K562 (cell line): ENCODE data around the gene DPP3. TPM values are rescaled to one million over a fixed set of nuclear protein-coding genes. Genes with fewer than 3 reads are reported as not detected.

Experiments
- BRD9 ChIP-seq: fragments of 450-650 bp; IDR thresholded peaks from 2 replicates; pipeline ENCODE4 v1.6.1; 2018; ENCODE audit warnings: low read depth; ENCODE audit not compliant: partially characterized antibody
- BRF2 ChIP-seq: IDR thresholded peaks from 3 replicates; pipeline ENCODE4 v1.6.1; 2011; ENCODE audit warnings: borderline replicate concordance, mild to moderate bottlenecking; ENCODE audit not compliant: insufficient read length, insufficient read depth
- CBFA2T3 ChIP-seq: fragments of 450-650 bp; IDR thresholded peaks from 2 replicates; pipeline ENCODE4 v1.6.1; 2017
- E2F4 ChIP-seq: sonication (generic); formaldehyde crosslinking; IDR thresholded peaks from 2 replicates; pipeline ENCODE4 v1.8.0; 2022; ENCODE audit warnings: mild to moderate bottlenecking, low read depth, missing genetic modification reagents
- KDM4B ChIP-seq, 2 experiments: fragments of 450-650 bp in 1 of 2; sonication (generic) in 1 of 2; IDR thresholded peaks; 2 replicates each; pipeline ENCODE4 v1.6.1; 2016 to 2017; ENCODE audit warnings: borderline replicate concordance in 2 of 2, antibody characterized with exemption in 1 of 2, low read depth in 1 of 2, mild to moderate bottlenecking in 1 of 2
- KDM5B ChIP-seq: fragments of 200-600 bp; sonication (generic); IDR thresholded peaks from 2 replicates; pipeline ENCODE4 v1.6.1; 2012; ENCODE audit warnings: low read depth, mild to moderate bottlenecking, moderate library complexity, low read length, control low read depth, inconsistent platforms; ENCODE audit not compliant: insufficient replicate concordance
- KHSRP ChIP-seq: fragments of 450-650 bp; IDR thresholded peaks from 2 replicates; pipeline ENCODE4 v1.6.1; 2017
- MYNN ChIP-seq, 2 experiments: sonication (generic); formaldehyde crosslinking in 1 of 2; IDR thresholded peaks; 2 replicates each; pipeline versions ENCODE4 v1.5.0 to v1.6.1; 2016 to 2020; ENCODE audit warnings: antibody characterized with exemption in 1 of 2, missing genetic modification reagents in 1 of 2
- NFIC ChIP-seq: fragments of 450-650 bp; IDR thresholded peaks from 2 replicates; pipeline ENCODE4 v1.6.1; 2017; ENCODE audit warnings: mild to moderate bottlenecking, inconsistent platforms
- NKRF ChIP-seq: fragments of 450-650 bp; IDR thresholded peaks from 2 replicates; pipeline ENCODE4 v1.6.1; 2016; ENCODE audit warnings: borderline replicate concordance
- RBM39 ChIP-seq: fragments of 200-400 bp; formaldehyde crosslinking; optimal IDR thresholded peaks from 2 replicates; pipeline ENCODE3; 2018; ENCODE audit warnings: low read depth, low read length
- RREB1 ChIP-seq: fragments of 250-450 bp; sonication (Bioruptor Pico); IDR thresholded peaks from 2 replicates; pipeline ENCODE4 v1.4.0; 2020
- ZBTB1 ChIP-seq: sonication (generic); formaldehyde crosslinking; IDR thresholded peaks from 2 replicates; pipeline ENCODE4 v1.8.1; 2023; ENCODE audit warnings: missing genetic modification reagents, low read depth, mild to moderate bottlenecking, borderline replicate concordance
- ZEB2 ChIP-seq: fragments of 450-650 bp; IDR thresholded peaks from 2 replicates; pipeline ENCODE4 v1.6.1; 2016
- ZNF764 ChIP-seq: fragments of 250-450 bp; sonication (Bioruptor Pico); IDR thresholded peaks from 2 replicates; pipeline ENCODE4 v1.4.0; 2020; ENCODE audit warnings: low read depth, mild to moderate bottlenecking, moderate library complexity
- polyA plus RNA-seq, 8 experiments: library from polyadenylated mRNA; depleted of rRNA in 4 of 8; stranded (reverse) in 5 of 8; unstranded in 3 of 8; fragments of >200 nt; fragmentation: Nextera tagmentation in 2 of 8; fragmentation: Illumina TruSeq in 1 of 8; extraction: Ambion mirVana in 2 of 8; extraction: Trizol in 1 of 8; gene quantifications; 2 replicates each; pipeline versions ENCODE4 v1.2.1 to v1.2.3, GENCODE V29; 2011 to 2014; ENCODE audit warnings: inconsistent platforms in 1 of 8, missing spikeins in 1 of 8
- total RNA-seq, 7 experiments: library from RNA; depleted of rRNA in 6 of 7; stranded (reverse); fragments of >200 nt in 6 of 7; fragmentation: Illumina TruSeq in 2 of 7; extraction: Trizol in 2 of 7; gene quantifications; 2 replicates each; pipeline versions ENCODE4 v1.2.1 to v1.2.3, GENCODE V29; 2011 to 2021; ENCODE audit warnings: low replicate concordance in 1 of 7

Gene DPP3
- total and polyA plus RNA-seq, 9 of the 15 experiments (the other 6 are each of a cell fraction or from before 2014, with no cell fraction given) = 3.7 to 69.2 (median 43.3) TPM

GRCh38 chr11:66438504-66439466 lies 41.4 kb upstream of the DPP3 start, which contains the start of gene MRPL11 (continued):
- TF ChIP-seq KDM5B (peak; percentile 78), E2F4 (peak; percentile 71; the same call in 1 of the 2 replicates), KHSRP (no peak), RREB1 (peak; percentile 23; the same call in 1 of the 2 replicates), BRD9 (no peak), ZBTB1 (CRISPR knock-in tag) (no peak), NFIC (peak; percentile 48; the same call in 1 of the 2 replicates), ZEB2 (peak; percentile 17; the same call in 1 of the 2 replicates), BRF2 (no peak), RBM39 (no peak), ZNF764 (CRISPR knock-in tag) (no peak), KDM4B (IDR thresholded peaks at IDR 0.05; ENCODE audit: borderline replicate concordance in 2 of 2, low read depth in 1 of 2) (no peak), MYNN (IDR thresholded peaks at IDR 0.05) (no peak), MYNN (CRISPR knock-in tag; IDR thresholded peaks at IDR 0.05) (no peak), NKRF (peak; percentile 82; the same call in 1 of the 2 replicates), CBFA2T3 (no peak)
